GF-D8 (cell line): ENCODE data around the gene SH3RF2.

Source experiments
- DNase-seq: peaks from one replicate; lab custom pipeline; 2025; lab: John Stamatoyannopoulos, UW

SH3RF2 gene

GRCh38 chr5:146047396-146047795 is 111.0 kb downstream of the SH3RF2 start:
- DNase-seq = no peak

- peak; percentile 25 for DNase-seq
Observed at GRCh38 chr5:146048994-146049703, 112.8 kb downstream of the SH3RF2 start.

- DNase-seq = no peak
Observed at GRCh38 chr5:146049704-146050026, 113.3 kb downstream of the SH3RF2 start.

- no peak for DNase-seq
Observed at GRCh38 chr5:146050086-146050485, 113.7 kb downstream of the SH3RF2 start.

- no peak for DNase-seq
Observed at GRCh38 chr5:146051678-146052077, 115.3 kb downstream of the SH3RF2 start.

GRCh38 chr5:146052780-146053179 is 116.4 kb downstream of the SH3RF2 start:
- no peak for DNase-seq

- DNase-seq = no peak
Observed at GRCh38 chr5:146055432-146055831, 119.1 kb downstream of the SH3RF2 start.

GRCh38 chr5:146059460-146060220 is 123.3 kb downstream of the SH3RF2 start:
- DNase-seq = no peak

- DNase-seq = no peak
Observed at GRCh38 chr5:146060221-146060585, 123.8 kb downstream of the SH3RF2 start.

GRCh38 chr5:146066968-146067367 is 130.6 kb downstream of the SH3RF2 start:
- DNase-seq = no peak

- no peak for DNase-seq
Observed at GRCh38 chr5:146068206-146068605, 131.8 kb downstream of the SH3RF2 start.

GRCh38 chr5:146068977-146069779 is 132.8 kb downstream of the SH3RF2 start:
- DNase-seq = no peak

- no peak for DNase-seq
Observed at GRCh38 chr5:146069780-146070099, 133.4 kb downstream of the SH3RF2 start.

- DNase-seq = no peak
Observed at GRCh38 chr5:146070746-146071145, 134.4 kb downstream of the SH3RF2 start.

- DNase-seq = no peak
Observed at GRCh38 chr5:146071171-146071570, 134.8 kb downstream of the SH3RF2 start.

GRCh38 chr5:146072595-146072994 is 136.2 kb downstream of the SH3RF2 start:
- DNase-seq = no peak

- no peak for DNase-seq
Observed at GRCh38 chr5:146073239-146073900, 137.0 kb downstream of the SH3RF2 start.

- peak; percentile 100 for DNase-seq
Observed at GRCh38 chr5:146076028-146076427, 139.7 kb downstream of the SH3RF2 start.

GRCh38 chr5:146076455-146076854 is 140.1 kb downstream of the SH3RF2 start:
- DNase-seq = peak; percentile 82

GRCh38 chr5:146078566-146078965 is 142.2 kb downstream of the SH3RF2 start:
- DNase-seq = no peak

GRCh38 chr5:146079695-146080373 is 143.5 kb downstream of the SH3RF2 start:
- DNase-seq = peak; percentile 84

GRCh38 chr5:146081556-146081955 is 145.2 kb downstream of the SH3RF2 start:
- no peak for DNase-seq
